Fibroblast of skin of back (primary cell): ENCODE data around the gene SPOCK2.

Experiments
- DNase-seq: peaks from one replicate; pipeline ENCODE4 v3.0.0-alpha.2; 2013

The SPOCK2 gene

DNA sequence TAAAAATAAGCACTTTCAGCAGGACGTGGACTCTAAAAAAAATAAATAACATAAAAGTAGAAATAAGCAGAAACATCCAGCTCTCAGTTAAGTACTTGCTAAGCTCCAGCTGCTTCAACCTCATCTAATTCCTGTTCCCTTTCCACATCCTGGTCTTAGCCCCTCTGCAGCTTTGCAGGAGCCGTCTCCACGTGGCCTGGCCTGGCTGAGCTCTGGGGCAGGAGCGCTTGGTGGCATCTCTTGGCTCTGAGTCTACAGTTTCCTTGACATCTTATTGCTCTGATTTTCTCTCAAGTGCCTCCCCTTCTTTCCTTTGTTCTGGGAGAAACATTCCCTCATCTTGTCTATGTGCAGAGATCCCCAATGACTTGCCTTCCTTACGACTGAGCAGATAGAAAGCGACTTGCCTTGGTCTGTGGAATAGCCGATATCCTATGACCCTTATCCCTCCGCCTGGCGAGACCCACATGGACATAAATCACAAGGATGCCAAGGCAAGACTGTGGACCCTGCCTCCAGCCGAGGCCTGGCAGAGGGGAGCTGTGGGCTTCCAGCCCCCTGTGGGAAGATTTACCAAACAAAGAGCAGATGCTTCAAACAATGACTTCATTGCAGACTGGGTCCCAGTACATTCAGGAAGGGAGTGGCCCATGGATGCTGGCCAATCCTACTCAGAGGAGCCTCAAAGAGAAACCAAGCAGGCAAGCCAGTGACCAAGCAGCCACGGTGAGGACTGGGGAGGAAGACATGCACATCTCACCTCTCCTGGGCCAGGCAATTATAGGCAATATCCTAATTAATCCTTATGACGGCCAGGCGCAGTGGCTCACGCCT is 61.9 kb downstream of the SPOCK2 start:
- DNase-seq, result peak; percentile 28

DNA sequence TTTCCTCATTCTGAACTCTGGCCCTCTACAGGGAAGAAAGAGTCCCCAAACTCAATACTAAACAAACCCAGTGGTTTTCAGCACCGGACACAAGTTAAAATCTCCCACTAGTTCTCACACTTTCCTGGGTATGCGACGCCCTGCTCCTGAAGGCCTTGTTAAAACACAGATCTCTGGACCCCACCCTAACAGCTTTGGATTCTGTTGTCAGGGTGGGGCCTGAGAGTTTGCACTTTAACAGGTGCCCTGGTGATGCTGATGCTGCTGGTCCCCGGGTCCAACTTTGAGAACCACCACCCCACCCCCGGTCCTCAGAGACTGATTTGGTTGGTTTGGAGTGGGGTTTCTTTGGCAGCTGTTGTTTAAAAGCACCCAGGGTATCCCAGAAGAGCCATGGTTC is 62.5 kb downstream of the SPOCK2 start:
- no peak for DNase-seq

DNA sequence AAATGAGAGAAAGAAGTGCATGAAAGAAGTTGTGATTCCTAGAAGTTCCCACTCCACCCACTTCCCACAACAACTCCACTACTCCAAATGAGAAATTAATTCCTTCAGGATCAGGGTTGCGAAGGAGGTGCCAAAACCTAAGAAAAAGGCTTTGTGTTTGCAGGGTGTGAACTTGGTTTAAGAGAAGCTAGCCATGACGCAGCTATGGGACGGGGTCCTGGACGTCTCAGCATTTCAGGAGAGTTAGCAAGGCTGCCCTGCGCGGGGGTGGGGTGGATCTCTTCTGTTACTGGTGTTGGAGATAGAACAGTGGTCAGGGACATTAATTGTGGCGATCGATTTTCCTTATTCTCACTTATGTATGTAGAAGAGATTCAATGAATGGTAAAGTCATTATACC is 63.0 kb downstream of the SPOCK2 start:
- DNase-seq, result no peak

DNA sequence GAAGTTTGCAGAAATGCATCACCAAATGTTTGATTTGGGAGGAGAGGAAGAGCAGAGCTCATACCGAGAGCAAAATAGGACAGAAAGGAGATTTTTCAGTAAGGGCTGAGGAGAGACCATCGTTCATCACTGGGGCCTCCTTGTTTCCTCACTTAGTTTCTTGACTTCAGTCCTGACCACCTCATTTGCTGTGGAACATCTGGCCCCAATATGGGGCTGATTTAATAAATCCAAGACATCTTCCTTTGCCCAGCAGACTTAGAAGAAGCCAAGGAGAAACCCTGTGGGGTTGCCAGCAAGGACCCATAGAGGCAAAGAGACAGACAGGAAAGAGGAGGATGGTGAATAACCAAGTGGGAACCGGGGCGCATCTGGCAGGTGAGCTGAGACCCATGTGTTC is 63.8 kb downstream of the SPOCK2 start:
- DNase-seq, result no peak

DNA sequence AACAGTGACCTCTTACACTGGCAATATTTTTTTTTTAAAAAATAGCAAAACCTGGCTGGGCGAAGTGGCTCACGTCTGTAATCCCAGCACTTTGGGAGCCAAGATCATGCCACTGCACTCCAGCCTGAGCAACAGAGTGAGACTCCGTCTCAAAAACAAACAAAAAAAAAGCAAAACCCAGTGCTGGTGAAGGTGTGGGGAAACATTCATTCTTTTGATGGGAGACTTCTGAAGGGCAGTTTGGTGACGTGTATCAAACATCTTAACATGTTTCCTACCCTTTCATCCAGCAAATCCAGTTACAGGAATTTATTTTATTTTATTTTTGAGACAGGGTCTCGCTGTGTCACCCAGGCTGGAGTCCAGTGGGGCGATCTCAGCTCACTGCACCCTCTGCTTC is 66.1 kb downstream of the SPOCK2 start:
- DNase-seq, result no peak

DNA sequence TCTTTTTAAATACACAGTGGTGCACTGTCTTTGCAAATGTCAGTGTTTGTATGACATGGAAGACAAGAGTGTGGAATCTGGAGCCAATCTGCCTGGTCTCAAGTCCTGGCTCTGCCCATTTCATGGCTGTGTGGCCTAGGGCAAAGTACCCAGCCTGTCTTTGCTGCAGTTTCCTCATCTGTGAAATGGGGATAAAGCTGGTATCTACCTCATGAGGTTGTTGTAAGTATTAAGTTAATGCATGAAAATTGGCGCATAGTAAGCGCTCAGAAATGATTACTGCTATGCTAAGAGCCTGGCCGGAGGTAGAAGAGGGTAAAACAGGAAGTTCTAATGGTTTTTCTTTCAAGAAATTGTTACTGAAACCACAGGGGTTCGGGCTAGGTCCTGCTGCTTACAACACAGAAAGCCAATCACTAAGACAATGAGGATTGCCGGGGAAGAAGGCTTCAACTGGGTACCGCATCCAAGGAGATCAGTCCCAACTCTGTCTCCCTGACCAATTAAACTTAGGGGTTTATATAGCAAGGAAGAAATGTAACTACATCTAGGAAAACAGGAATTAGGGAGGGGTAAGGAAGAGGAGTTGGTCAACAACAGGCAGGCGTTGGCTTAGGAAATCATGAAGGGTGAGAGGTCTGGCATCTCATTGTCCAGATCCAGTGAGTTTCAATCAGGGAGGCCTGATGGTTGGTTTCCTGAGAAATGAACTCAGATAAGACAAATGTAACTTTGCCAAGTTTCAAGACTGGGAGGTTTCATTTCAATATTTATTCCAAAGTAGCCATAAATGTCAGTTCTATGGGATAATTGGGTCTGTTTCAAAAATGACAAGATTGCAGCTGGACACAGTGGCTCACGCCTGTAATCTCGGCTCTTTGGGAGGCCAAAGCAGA is 67.2 kb downstream of the SPOCK2 start:
- no peak for DNase-seq

DNA sequence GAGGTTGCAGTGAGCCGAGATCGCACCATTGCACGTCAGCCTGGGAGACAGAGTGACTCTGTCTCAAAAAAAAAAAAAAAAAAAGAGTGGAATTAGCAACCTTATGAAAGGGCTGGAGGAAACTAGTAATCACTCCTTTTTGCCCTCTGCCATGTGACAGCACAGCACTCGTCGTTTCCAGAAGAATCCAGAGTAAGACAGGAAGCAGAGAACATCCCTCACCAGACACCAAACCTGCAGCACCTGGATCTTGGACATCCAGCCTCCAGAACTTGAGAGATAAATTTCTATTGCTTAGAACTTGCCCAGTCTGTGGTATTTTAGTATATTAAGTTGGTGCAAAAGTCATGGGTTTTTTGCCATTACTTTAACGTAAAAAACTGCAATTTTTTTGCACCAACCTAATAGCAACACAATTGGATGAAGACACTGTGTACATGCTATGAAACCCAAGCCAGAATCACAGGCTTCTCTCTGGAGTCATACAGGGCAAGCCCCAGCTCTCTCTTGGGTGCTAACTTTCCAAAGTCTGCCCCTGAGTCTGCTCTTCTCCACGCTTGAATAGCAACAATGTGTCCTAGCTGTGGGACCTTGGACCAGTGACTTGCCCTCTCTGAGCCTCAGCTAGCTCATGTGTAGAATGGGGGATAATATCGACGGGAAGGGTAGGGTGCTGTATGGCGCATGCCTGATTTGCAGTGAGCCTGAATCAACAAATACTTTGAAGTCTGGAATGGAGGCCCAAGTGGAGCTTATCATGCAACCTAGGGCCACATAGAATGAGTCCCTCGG is 69.1 kb downstream of the SPOCK2 start:
- no peak for DNase-seq

DNA sequence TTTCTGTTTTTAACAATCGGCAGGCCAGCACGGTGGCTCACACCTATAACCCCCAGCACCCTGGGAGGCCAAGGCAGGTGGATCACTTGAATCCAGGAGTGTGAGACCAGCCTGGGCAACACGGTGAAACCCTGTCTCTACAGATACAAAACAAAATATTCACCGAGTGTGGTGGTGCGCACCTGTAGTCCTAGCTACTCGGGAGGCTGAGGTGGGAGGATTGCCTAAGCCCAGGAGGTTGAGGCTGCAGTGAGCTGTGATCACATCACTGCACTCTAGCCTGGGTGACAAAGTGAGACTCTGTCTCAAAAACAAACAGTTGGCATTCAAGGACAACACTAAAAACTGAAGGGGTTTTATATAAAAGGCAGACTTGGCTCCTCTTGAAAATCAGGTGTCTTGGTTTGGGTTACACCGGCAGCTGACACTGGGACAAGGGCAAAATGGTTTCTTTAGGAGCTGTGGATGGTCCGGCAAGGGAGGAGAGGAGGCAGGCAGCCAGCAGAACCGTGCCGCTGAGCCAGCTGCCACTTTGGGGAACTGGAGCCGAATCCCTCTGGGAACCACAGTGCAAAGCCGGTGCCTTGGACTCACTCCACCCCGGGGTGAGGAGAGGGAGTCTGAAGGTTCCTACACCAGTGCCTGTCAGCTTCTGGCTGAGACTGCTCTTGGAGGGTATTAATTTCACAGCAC is 71.6 kb downstream of the SPOCK2 start:
- DNase-seq, result no peak

DNA sequence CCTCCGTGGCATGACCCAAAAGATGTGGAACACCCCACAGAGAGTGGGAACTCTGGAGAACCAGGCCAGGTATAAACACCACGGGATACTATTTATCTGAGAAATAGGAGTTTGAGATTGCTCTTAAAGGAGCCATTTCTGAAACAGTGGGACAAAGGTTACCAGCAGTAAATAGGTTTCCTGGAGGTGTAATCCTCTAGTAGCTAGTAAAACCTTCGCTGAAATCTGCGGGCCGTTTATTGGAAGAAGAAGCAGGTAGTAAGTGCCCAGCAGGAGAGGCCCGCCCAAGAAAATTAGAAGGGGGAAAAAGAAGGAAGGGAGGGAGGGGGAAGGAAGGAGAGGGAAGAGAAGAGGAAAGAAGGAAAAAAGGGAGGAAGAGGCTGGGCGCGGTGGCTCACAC is 72.5 kb downstream of the SPOCK2 start:
- no peak for DNase-seq

DNA sequence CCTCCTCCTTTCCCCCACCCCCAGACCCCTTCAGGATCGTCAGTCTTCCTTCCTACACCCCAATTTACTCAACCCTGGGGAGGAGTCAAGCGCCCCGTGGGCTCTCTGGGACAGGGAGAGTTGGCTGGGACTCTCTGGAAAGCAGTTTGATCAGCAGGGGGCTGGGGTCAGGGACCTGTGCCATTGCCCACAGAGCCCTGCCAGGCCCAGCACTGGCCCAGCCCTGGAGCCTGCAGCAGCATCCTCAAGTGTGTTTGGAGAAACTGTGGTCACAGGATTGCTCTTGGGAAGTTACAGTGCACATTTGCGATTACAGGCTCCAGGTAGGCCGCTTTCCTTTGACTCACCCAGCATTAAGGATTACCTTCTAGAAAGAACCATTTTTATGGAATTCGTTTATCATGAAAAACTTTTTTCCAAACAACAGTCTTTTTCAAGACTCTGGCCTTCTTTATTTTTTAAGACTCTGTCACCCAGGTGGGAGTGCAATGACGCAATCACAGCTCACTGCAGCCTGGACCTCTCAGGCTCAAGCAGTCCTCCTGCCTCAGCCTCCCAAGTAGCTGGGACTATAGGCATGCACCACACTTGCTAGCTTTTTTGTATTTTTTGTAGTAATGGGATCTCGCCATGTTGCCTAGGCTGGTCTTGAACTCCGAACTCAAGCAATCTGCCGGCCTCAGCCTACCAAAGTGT is 73.4 kb downstream of the SPOCK2 start:
- no peak for DNase-seq

DNA sequence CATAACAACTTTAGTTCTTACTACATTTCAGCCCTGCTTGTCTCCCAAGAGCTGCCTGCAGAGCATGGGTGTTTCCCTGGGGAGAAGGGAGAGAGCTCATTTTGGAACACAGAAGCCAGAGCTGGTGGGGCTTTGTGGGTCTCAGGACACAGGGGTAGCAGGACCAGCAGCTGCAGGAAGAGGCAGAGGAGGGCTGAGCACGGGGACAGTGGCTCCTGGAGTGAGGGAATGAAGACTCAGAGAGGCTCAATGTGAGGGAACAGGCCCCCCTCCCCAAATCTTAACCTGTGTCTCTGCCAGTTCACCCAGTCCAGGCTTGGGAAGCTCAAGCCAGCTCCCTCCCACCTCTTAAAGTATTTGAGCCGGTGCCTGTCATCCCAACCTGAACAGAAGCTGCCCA is 74.2 kb downstream of the SPOCK2 start:
- no peak for DNase-seq

DNA sequence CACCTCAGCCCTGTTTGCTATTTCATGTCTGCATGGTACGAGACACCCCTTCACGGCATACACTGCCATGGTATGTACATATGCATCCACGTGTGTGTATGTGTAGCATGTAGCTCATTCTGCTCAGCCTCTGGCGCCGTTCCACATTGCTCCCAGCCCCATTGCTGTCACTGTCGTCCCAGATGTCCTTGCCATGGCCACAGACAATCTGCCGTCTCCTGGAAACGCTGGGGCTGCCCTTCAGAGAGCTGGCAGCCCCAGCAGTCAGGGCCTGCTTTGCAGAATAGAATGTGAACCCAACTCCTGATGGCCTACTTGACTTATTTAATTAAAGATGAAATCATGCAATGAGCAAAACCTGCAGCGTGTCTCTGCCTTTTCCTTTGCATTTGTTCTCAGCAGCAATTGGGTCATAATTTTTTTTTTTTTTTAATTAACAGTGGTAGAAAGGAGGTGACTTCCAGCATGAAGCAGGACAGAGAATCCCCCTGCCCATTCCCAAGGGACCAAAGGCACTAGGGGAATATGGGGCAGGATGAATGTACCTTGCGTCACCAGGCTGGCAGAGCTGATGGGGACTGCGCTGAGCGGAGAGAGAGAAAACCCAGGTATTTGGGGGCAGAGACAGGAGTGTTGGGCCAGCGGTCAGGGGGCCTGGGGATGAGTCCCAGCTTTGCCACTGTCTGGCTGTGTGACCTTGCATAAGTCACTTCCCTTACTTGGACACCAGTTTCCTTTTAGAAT is 75.0 kb downstream of the SPOCK2 start:
- DNase-seq, result no peak

DNA sequence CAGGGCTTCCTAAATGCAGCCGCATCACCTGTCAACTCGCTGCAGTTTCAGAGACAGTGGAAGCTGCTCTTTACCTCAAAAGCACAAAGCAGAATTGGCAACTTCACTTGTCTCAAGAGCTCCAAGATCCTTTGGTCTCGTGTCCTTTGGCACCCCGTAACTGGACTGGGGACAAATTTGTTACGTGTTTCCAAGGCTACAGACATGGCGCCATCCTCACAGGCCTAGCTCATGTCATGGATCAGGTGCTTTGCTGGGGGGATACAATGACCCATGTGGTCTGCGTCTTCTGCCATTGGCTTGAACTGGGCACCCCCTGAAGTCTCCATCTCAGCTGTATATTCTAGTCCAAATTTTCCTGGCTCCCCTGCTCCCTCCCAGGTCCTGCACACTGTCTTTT is 75.6 kb downstream of the SPOCK2 start:
- no peak for DNase-seq

DNA sequence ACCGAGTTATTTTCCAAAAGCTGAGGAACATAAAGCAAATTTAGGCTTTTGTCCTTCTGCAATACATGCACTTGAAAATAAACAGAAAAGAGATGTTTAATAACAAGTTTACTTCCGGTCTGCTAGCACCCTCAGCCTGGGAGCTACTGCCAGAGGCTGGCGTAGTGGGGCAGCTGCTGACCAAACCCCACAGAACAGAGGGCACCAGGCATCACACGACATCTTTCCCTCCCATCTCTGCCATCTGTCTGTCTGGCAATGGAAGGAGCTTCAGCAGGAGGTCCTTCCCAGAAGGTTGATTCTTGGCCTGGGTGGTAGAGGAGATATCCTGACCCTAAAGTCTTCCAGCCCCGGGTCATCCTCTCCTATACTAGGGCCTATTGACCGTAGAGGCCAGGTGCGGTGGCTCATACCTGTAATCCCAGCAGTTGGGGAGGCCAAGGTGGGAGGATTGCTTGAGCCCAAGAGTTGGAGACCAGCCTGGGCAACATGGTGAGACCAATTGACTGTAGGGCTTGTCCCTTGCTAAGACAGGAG is 76.3 kb downstream of the SPOCK2 start:
- DNase-seq, result no peak

DNA sequence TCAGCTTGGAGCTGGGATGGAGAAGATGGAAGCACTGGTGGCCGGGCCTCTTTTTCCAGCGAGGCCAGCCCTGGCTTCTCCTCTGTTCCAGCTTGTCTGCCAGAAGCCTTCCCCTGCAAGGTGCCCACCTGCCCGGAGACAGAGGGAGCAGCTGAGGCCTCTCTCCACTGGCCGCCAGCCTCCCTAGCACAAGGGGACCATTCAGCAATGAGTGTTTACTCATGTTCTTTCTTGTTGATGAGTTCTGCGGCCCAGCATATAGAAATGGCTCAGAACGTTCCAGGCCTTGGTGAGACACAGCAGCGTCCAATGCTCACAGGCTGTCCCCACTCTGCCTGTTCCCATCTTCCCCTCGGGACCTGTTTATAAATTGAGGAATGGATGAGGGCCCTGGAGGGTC is 76.9 kb downstream of the SPOCK2 start:
- no peak for DNase-seq

DNA sequence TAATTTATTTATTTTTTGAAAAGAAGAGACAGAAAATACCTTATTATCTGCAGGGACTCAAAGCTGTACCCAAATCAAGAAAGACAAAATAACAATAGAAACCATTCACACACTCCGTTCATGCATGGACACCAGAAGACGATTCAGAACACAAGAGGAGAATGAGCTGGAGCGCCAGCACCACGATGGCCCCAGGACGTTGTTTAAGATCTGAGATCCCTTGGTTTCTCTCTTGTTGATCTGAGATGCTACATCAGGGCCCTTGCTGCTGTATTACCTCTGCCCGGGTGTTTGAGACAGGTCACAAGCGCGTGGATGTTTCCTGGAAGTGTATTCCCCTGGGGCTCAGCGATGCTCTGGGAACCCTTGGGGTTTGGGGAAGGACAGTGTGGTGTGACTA is 77.3 kb downstream of the SPOCK2 start:
- DNase-seq, result no peak

DNA sequence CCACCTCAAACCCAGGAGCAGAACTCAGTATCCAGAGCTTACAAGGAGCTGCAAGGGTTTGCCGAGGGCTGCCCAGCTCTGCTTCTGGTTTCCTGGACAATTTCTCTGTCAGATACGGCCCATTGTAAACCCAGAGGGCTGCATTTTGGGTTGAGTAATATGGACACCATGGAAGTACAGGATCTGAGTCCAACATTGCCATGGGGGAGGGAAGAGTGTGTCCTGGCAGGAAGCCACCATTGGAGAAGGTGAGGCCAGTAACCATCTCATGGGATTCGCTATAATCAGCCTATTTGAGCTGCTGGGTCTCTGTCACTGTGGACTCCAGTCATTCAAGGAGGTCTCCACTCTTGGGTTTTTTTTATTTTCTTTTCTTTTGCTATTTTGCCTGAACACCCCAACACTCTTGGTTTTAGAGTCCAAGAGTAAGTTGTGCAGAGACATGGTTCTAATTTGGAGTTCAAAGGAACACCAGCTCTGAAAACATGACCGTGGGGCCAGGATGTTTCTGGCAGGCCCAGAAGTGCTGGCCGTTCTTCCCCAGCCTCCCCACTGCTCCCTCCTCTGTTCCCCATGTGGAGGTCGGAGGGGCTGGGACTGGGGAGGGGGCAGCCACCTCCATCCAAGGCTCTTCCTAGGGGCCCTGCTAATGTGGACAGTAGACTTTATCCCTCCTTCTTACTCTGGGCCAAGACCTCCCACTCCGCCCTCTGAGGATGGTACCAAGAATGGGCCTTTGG is 77.9 kb downstream of the SPOCK2 start:
- DNase-seq, result no peak

DNA sequence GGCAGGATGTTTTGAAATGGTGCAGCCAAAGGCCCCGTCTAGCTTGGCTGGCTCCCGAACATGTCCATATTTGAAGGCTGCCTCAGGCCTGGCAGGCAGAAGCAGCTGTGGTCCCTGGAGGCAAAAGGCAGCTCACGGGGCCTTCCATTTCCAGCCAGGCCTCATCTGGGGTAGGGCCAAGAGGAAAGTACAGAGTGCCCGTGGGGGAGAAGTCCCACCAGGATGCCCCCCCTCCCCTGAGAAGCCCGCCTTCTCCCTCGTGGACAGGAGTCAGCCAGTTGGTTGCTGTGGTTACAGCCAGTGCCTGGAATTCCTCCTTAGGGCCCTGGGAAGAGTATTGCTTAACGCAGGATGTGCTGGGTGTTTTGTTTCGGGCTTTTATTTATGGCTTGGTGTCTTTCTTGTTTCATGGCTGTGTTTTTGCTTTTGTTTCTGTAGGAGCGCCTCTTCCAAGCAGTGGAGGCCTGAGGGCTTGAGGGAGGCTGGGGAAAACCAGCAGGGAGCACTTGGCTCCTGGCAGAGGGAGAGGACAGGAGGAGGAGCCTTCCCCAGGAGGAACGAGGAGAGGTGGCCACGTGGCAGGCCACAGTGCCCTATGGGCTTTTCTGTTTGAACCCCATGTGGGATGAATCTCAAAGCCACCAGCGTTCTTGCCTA is 78.8 kb downstream of the SPOCK2 start:
- DNase-seq, result peak; percentile 97

DNA sequence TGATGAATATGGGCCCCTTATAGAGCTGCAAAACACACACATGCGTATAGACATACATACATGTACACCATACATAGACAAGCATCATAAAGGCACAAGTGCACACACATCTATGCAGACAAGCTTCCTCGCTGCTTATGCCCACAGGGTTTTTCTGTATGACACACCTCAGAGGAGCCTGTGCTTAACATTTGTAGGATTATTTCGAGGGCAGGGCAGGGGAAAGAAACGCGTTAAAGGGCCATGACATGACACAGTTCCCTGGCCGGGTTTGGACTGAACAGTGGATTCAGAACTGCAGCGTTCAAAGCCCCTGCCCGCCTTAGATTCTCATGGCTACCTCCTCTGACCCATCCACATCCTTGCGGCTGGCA is 79.3 kb downstream of the SPOCK2 start:
- DNase-seq, result no peak
